GM12872 (cell line): ENCODE data around the gene SGMS1.

Experiments
- TF ChIP-seq, protein P1 (sequence below): IDR thresholded peaks from 3 replicates; pipeline ENCODE4 v1.5.1; 2011; ENCODE audit warnings: low read depth, mild to moderate bottlenecking, low read length, moderate library complexity; ENCODE audit not compliant: insufficient read depth

The SGMS1 gene

GRCh38 chr10:50452603-50453002 lies 171.2 kb downstream of the SGMS1 start:
- TF ChIP-seq, protein P1, sequence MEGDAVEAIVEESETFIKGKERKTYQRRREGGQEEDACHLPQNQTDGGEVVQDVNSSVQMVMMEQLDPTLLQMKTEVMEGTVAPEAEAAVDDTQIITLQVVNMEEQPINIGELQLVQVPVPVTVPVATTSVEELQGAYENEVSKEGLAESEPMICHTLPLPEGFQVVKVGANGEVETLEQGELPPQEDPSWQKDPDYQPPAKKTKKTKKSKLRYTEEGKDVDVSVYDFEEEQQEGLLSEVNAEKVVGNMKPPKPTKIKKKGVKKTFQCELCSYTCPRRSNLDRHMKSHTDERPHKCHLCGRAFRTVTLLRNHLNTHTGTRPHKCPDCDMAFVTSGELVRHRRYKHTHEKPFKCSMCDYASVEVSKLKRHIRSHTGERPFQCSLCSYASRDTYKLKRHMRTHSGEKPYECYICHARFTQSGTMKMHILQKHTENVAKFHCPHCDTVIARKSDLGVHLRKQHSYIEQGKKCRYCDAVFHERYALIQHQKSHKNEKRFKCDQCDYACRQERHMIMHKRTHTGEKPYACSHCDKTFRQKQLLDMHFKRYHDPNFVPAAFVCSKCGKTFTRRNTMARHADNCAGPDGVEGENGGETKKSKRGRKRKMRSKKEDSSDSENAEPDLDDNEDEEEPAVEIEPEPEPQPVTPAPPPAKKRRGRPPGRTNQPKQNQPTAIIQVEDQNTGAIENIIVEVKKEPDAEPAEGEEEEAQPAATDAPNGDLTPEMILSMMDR, result no peak

DNA sequence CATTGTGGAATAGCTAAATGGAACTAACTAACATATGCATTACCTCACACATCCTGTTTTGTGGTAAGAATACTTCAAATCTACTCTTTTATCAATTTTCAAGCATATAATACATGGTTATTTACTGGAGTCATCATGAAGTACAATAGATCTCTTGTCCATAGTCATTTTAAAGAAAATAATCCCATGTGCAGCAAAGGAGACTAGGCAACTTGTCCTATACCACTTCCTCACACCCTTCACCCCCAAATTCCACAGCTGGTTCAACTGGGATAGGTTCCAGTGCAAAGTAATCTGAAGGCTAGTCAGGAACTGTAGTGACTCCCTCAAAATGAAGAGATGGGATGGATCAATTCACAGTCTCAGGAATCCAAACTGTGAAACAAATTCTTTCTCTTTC lies 176.1 kb downstream of the SGMS1 start:
- TF ChIP-seq, protein P1, result no peak

DNA sequence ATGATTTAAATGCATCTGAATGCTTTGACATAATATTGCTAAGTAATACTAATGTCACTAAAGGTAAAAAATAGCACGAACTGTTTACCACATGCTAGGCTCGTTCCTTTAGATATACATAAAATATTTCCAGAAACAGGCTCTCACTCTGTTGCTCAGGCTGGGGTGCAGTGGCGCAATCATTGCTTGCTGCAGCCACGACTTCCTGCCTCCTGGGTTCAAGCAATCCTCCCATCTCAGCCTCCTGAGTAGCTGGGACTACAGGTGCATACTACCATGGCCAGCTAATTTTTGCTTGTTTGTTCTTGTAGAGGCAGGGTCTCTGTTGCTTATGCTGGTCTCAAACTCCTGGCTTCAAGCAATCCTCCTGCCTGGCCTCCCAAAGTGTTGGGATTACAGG lies 183.3 kb downstream of the SGMS1 start:
- TF ChIP-seq, protein P1, result no peak

DNA sequence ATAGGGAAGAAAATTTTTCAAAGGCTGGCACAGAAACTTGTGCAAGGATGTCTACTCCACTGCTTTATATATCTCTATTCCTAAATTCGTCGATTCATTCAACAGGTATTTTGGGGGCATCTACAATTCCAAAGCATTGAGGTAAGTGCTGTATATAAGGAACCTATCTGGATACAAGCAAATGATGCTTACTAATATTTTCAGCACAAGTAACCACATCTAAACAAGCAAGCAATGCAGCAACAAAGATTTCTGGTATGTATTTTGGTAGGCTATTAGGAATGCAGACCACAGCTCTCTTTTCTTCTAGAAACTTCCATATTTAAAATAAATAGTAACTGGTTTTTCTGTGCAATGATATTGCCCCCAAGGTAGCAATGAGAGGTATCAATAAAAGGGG lies 183.9 kb downstream of the SGMS1 start:
- TF ChIP-seq, protein P1, result no peak

DNA sequence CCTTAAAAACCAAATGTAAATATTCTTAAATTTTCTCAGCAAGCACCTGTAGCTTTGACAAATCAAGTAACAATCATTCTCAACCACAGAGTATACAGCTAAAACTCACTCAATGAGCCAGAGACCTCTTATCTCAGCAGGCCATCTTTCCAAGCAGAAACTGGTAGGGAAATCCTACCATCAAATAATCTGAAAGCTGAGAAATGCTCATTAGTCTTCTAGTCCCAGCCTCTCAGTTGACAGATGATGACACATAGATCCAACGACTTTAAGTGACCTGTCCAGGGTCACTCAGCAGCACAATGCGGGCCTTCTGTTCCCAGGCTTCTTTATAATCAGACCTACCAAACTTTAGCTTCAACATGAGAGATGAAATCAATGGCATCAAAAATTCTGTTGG lies 184.6 kb downstream of the SGMS1 start:
- TF ChIP-seq, protein P1, result no peak

DNA sequence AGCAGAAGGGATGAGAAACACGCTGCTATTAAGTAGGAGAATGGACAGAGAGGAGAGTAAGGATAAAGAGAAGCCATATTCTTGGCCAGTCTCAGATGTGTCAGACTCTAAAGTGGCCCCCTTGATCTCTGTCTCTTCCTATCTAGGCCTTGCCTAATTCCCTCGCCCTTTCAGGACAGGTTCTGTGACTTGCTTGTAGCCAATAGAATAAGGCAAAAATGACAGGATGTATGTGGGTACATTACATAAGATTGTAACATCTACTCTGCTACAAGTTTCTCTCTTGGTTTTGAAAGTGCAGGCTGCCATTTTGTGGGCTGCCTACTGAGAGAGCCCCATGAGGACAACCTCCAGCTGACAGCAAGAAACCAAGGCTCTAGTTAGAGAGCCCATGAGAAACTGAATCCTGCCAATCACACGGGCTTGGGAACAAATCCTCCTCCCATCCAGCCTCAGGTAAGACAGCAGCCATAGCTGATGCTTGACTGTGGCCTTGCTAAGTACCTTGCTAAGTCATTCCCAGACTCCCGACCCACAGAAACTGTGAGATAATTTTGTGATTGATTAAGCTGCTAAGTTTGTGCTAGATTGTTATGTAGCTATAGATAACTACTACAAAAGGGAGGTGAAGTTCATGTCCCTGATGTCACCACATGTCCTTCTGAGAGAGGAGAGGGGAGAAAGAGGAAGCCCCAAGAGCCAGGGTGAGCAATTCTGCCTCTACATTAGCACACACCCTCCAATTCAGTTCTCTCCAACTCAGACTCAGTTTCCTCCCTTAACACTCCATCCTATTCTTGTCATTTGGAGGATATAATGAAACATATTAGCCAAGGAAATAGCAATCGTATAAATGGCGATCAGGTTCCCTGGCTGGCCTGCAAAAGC lies 185.5 kb downstream of the SGMS1 start:
- TF ChIP-seq, protein P1, result no peak

- TF ChIP-seq, protein P1, result no peak
Measured at GRCh38 chr10:50437248-50437647, 186.5 kb downstream of the SGMS1 start.
